GM12878 (cell line): Measurements from ENCODE around the gene FGR. TPM values are rescaled to one million over a fixed set of nuclear protein-coding genes. Genes with fewer than 3 reads are reported as not detected.

ENCODE experiments used
- ATAC-seq: fragments of 200-7000 bp; cut with Tn5 transposase; 3 replicates; pipeline ENCODE4 v1.9.1; 2020; ENCODE audit warnings: mild to moderate bottlenecking, moderate library complexity
- BruUV-seq: library from RNA; stranded (reverse); fragments of 400-500 nt; replicated peaks from 2 replicates; lab custom pipeline; 2021; lab: Mats Ljungman, UMichigan
- CTCF ChIA-PET: fragments of 300-600 bp; sonication (Branson Sonifier 250); formaldehyde crosslinking; extraction: SDS; loops from one replicate; lab custom pipeline; 2021; ENCODE audit warnings: inconsistent platforms; lab: Yijun Ruan, JAX
- POLR2A ChIA-PET: fragments of 350-600 bp; formaldehyde crosslinking; extraction: SDS; loops from one replicate; lab custom pipeline; 2021; ENCODE audit warnings: inconsistent platforms; lab: Charles Lee
- RAD21 ChIA-PET: fragments of 300-600 bp; sonication (Branson Sonifier 250); formaldehyde crosslinking; loops from one replicate; lab custom pipeline; 2023; ENCODE audit warnings: antibody characterized with exemption; ENCODE audit not compliant: unreplicated experiment; lab: Charles Lee
- SMC1A ChIA-PET: fragments of 300-600 bp; sonication (Branson Sonifier 250); formaldehyde crosslinking; loops from one replicate; lab custom pipeline; 2023; ENCODE audit not compliant: unreplicated experiment, uncharacterized antibody; lab: Charles Lee
- DNase-seq: peaks from one replicate; pipeline ENCODE4 v3.0.0-alpha.2; 2011; ENCODE audit warnings: low read depth, low spot score
- FAIRE-seq: peaks from 3 replicates; lab custom pipeline; 2011; peaks lifted over from hg19 to GRCh38; lab: Jason Lieb, UNC
- H2AFZ ChIP-seq: 2 replicates; pipeline ENCODE4 v1.6.0; 2011; ENCODE audit warnings: low read depth, low read length, control low read depth; ENCODE audit not compliant: control insufficient read depth
- H3K27ac ChIP-seq: 2 replicates; pipeline ENCODE4 v1.5.1; 2011; ENCODE audit warnings: control low read depth; ENCODE audit not compliant: control insufficient read depth, insufficient read depth
- H3K27me3 ChIP-seq, 2 experiments: replicated peaks in 1 of 2; 2 replicates each; pipeline versions ENCODE4 v1.6.0 to v1.6.1; 2011; ENCODE audit warnings: low read length in 1 of 2; ENCODE audit not compliant: control insufficient read depth in 2 of 2, insufficient read depth in 2 of 2
- H3K36me3 ChIP-seq, 2 experiments: 2 replicates each; pipeline ENCODE4 v1.5.1; 2011; ENCODE audit warnings: low read length in 1 of 2; ENCODE audit not compliant: control insufficient read depth in 2 of 2, insufficient read depth in 2 of 2
- H3K4me1 ChIP-seq: 2 replicates; pipeline ENCODE4 v1.6.1; 2011; ENCODE audit warnings: mild to moderate bottlenecking, low read length, moderate library complexity, mixed read lengths; ENCODE audit not compliant: control insufficient read depth, insufficient read depth
- H3K4me2 ChIP-seq: 2 replicates; pipeline ENCODE4 v1.6.0; 2011; ENCODE audit warnings: control low read depth; ENCODE audit not compliant: control insufficient read depth, insufficient read depth
- H3K4me3 ChIP-seq: fragments of 200-600 bp; sonication (generic); 2 replicates; pipeline ENCODE4 v1.5.1; 2016
- H3K79me2 ChIP-seq: 2 replicates; pipeline ENCODE4 v1.6.0; 2011; ENCODE audit warnings: low read length; ENCODE audit not compliant: control insufficient read depth, insufficient read depth
- H3K9ac ChIP-seq: 2 replicates; pipeline ENCODE4 v1.8.0; 2011; ENCODE audit warnings: low read length, control low read depth, mixed read lengths; ENCODE audit not compliant: control insufficient read depth, insufficient read depth
- H3K9me3 ChIP-seq: replicated peaks from 3 replicates; pipeline ENCODE4 v1.5.1; 2011; ENCODE audit warnings: mild to moderate bottlenecking, low read length; ENCODE audit not compliant: control insufficient read depth, insufficient read depth
- H4K20me1 ChIP-seq: 2 replicates; pipeline ENCODE4 v1.6.0; 2011; ENCODE audit not compliant: control insufficient read depth, insufficient read depth
- BCLAF1 ChIP-seq: fragments of 450-650 bp; IDR thresholded peaks from 2 replicates; pipeline ENCODE4 v1.6.1; 2017; ENCODE audit warnings: antibody characterized with exemption, mild to moderate bottlenecking, moderate library complexity
- CREM ChIP-seq: IDR thresholded peaks from 2 replicates; pipeline ENCODE4 v1.6.1; 2014; ENCODE audit warnings: antibody characterized with exemption, low read depth
- ESRRA ChIP-seq: IDR thresholded peaks from 2 replicates; pipeline ENCODE4 v1.6.1; 2012; ENCODE audit warnings: mild to moderate bottlenecking, low read length, improper control_type of control experiment
- FOS ChIP-seq: IDR thresholded peaks from 3 replicates; pipeline ENCODE4 v1.6.1; 2011; ENCODE audit warnings: borderline replicate concordance; ENCODE audit not compliant: insufficient read length; ENCODE audit errors: extremely low read depth
- FOXM1 ChIP-seq: IDR thresholded peaks from 2 replicates; pipeline ENCODE4 v1.6.1; 2012; ENCODE audit warnings: low read depth, mild to moderate bottlenecking, inconsistent platforms, low read length, moderate library complexity
- HCFC1 ChIP-seq: fragments of 150-350 bp; IDR thresholded peaks from 2 replicates; pipeline ENCODE4 v1.6.1; 2014; ENCODE audit warnings: low read length
- JUND ChIP-seq: IDR thresholded peaks from 2 replicates; pipeline ENCODE4 v1.6.1; 2012; ENCODE audit warnings: low read depth, mild to moderate bottlenecking, low read length, improper control_type of control experiment, moderate library complexity
- MEF2A ChIP-seq: IDR thresholded peaks from 2 replicates; pipeline ENCODE4 v1.6.1; 2011; ENCODE audit warnings: low read depth, mild to moderate bottlenecking, low read length, moderate library complexity; ENCODE audit not compliant: insufficient read depth
- PAX5 ChIP-seq: IDR thresholded peaks from 2 replicates; pipeline ENCODE4 v1.6.1; 2011; ENCODE audit warnings: low read depth, low read length, borderline replicate concordance
- PBX3 ChIP-seq: IDR thresholded peaks from 2 replicates; pipeline ENCODE4 v1.6.1; 2011; ENCODE audit warnings: mild to moderate bottlenecking, low read depth, low read length, moderate library complexity; ENCODE audit not compliant: insufficient replicate concordance
- RAD21 ChIP-seq: IDR thresholded peaks from 2 replicates; pipeline ENCODE4 v1.6.1; 2011; ENCODE audit warnings: mild to moderate bottlenecking, low read depth, low read length, moderate library complexity; ENCODE audit not compliant: insufficient read depth
- RFX5 ChIP-seq: IDR thresholded peaks from 2 replicates; pipeline ENCODE4 v1.6.1; 2011; ENCODE audit warnings: low read depth, low read length, improper control_type of control experiment
- SMAD5 ChIP-seq: IDR thresholded peaks from 2 replicates; pipeline ENCODE4 v1.6.1; 2016; ENCODE audit warnings: antibody characterized with exemption, low read depth
- TCF3 ChIP-seq: IDR thresholded peaks from 2 replicates; pipeline ENCODE4 v1.6.1; 2012; ENCODE audit warnings: low read depth, mild to moderate bottlenecking, low read length, borderline replicate concordance; ENCODE audit not compliant: insufficient read depth
- ZBTB33 ChIP-seq: fragments of 450-650 bp; IDR thresholded peaks from 2 replicates; pipeline ENCODE4 v1.6.1; 2017; ENCODE audit warnings: mild to moderate bottlenecking
- ZSCAN29 ChIP-seq: fragments of 450-650 bp; IDR thresholded peaks from 2 replicates; pipeline ENCODE4 v1.6.1; 2017; ENCODE audit warnings: mild to moderate bottlenecking, moderate library complexity
- WGBS: methylation state at CpG from one replicate; pipeline ENCODE4 v1.1.6; 2016; ENCODE audit warnings: low lambda C conversion rate; ENCODE audit not compliant: insufficient replicate concordance, insufficient coverage; ENCODE audit errors: missing lambda C conversion rate; 5-methylcytosine and 5-hydroxymethylcytosine counted together
- in situ Hi-C: fragments of 300-500 bp; cut with MboI; formaldehyde crosslinking; loops from 9 replicates; pipeline ENCODE4 v1.14.3; 2018; ENCODE audit warnings: mixed read lengths
- intact Hi-C: fragments of 100-400 bp; cut with micrococcal nuclease; formaldehyde crosslinking; loops from one replicate; pipeline ENCODE4 v1.14.2; 2022; ENCODE audit not compliant: unreplicated experiment
- polyA plus RNA-seq, 11 experiments: library from polyadenylated mRNA; depleted of rRNA in 4 of 11; unstranded in 6 of 11; stranded (reverse) in 5 of 11; fragments of >200 nt; fragmentation: Nextera tagmentation in 4 of 11; fragmentation: Illumina TruSeq in 1 of 11; extraction: Ambion mirVana in 4 of 11; extraction: Trizol in 1 of 11; gene quantifications; 1 replicate in 1 of 11; 2 replicates in 10 of 11; pipeline versions ENCODE4 v1.2.1 to v1.2.3, GENCODE V29; 2011 to 2016; ENCODE audit warnings: inconsistent platforms in 2 of 11, missing spikeins in 2 of 11, low read depth in 1 of 11
- total RNA-seq, 4 experiments: library from RNA; depleted of rRNA in 3 of 4; stranded (reverse); fragments of >200 nt in 3 of 4; fragmentation: Illumina TruSeq in 1 of 4; extraction: Trizol in 1 of 4; gene quantifications; 2 replicates each; pipeline versions ENCODE4 v1.2.1 to v1.2.3, GENCODE V29; 2013 to 2021

FGR gene
- total and polyA plus RNA-seq, 10 of the 15 experiments (the other 5 are each of a cell fraction or from before 2014, with no cell fraction given) = 10.9 to 193 (median 74.7) TPM

DNA sequence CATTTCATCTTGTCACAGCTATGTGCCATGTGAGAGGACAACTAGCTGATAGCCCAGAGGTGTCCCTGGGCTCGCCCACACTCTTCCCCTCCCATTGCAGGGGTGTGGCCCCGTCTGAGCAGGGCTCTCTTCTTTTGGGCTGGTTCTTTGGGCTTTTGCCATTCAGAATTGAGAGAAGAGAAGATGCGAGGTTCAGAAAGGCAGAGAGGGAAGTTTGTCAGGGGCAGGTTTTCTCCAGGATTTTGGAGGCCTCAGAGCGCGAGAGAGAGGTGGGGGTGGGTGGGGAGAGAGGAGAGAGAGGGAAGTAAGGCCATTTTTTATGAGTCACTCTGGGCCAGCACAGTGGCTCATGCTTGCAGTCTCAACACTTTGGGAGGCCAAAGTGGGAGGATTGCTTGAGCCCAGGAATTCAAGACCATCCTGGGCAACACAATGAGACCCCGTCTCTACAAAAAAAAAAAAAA lies 31.8 kb upstream of the FGR start:
- H3K27me3 ChIP-seq = no peaks in the 10 kb centered on the region
- H3K9ac ChIP-seq = no peak overlapping the region
- no peak for FAIRE-seq
- H3K9me3 ChIP-seq = no peaks in the 10 kb centered on the region
- H3K4me2 ChIP-seq = no peak overlapping the region
- CTCF ChIA-PET = interaction anchor here (0.5 to 8.8 kb wide), 7 partner anchors 30 to 369 kb away, joined by 3 to 327 read pairs (median 3); partner anchors contain the start of gene AHDC1
- in situ Hi-C loops = no loop called here
- no peak overlapping the region for H3K4me3 ChIP-seq
- no TSS peak for BruUV-seq
- POLR2A ChIA-PET = interaction anchor here (0.6 to 1.1 kb wide), 7 partner anchors 20 to 417 kb away, joined by 3 to 10 read pairs (median 3); no protein-coding TSS in a partner anchor
- no peaks in the 10 kb centered on the region for H4K20me1 ChIP-seq
- H3K36me3 ChIP-seq = peaks cover 0 to 9% of the 10 kb centered on the region in 2 experiments; a peak in 1 of 4 replicates
- DNase-seq = no peak
- RAD21 ChIA-PET = interaction anchor here (0.6 to 8.8 kb wide), 3 partner anchors 38 to 620 kb away, joined by 3 to 268 read pairs (median 211); partner anchors contain the start of genes AHDC1 and FGR
- no peak overlapping the region for H2AFZ ChIP-seq
- peaks cover 15% of the 10 kb centered on the region for H3K79me2 ChIP-seq
- SMC1A ChIA-PET = interaction anchor here (8.0 kb wide), 1 partner anchor 59 kb away, joined by 248 read pairs; the partner anchor contains the start of gene AHDC1
- intact Hi-C loops = loop anchor here (10.0 kb wide), 1 partner anchor 342 kb away; the partner anchor contains the start of gene TMEM222
- ATAC-seq = no peak
- H3K4me1 ChIP-seq = peaks cover 16% of the 10 kb centered on the region
- WGBS = 70% methylated on average over 5 of the region's 6 CpGs
- no peak overlapping the region for H3K27ac ChIP-seq
- TF ChIP-seq ZBTB33 = no peak
- no peak for TF ChIP-seq FOS
- TF ChIP-seq PBX3 = no peak
- TF ChIP-seq CREM = no peak
- TF ChIP-seq ZSCAN29 = no peak
- no peak for TF ChIP-seq HCFC1
- TF ChIP-seq RFX5 = no peak
- TF ChIP-seq BCLAF1 = no peak
- no peak for TF ChIP-seq RAD21
- TF ChIP-seq TCF3 = no peak
- no peak for TF ChIP-seq PAX5
- no peak for TF ChIP-seq SMAD5
- no peak for TF ChIP-seq MEF2A
- no peak for TF ChIP-seq JUND
- TF ChIP-seq FOXM1 = no peak
- TF ChIP-seq ESRRA = no peak
